Measurements from ENCODE around the gene ZDHHC8.

DNA sequence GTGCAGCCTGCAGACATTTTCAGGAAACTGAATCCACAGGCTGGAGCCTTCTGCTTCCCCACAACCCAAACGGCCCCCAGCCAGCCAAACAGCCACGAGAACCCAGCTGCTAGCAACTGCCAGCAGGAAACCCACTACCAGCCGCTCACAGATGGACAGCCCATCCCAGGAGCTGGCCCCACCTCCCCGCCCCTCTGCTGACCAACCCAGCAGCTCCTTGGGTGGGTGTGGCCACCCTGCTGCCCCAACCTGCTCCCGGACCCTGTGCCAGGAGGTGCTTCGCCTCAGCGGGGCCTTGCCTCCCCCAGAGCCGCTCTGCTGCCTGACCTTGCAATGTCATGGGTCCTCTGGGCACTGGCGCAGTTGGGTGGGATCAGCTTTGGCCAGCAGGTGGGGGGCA, 27.5 kb downstream of the ZDHHC8 start:
- no peak for TF ChIP-seq POLR2A (IDR thresholded peaks at IDR 0.05; ENCODE audit: low read length)
- TF ChIP-seq GATA1 (IDR thresholded peaks at IDR 0.05; ENCODE audit: low read depth, low read length) = no peak
